HFFc6 (cell line): ENCODE results near the gene RGS4. TPM values are rescaled to one million over a fixed set of nuclear protein-coding genes. Genes with fewer than 3 reads are reported as not detected.

ENCODE experiments used
- DNase-seq: peaks from one replicate; pipeline ENCODE4 v3.0.0-alpha.2; 2018
- H3K27ac Mint-ChIP-seq: 2 replicates; pipeline ENCODE4 v1.8.0; 2020; ENCODE audit warnings: mild to moderate bottlenecking, mixed read lengths
- H3K27me3 Mint-ChIP-seq: 2 replicates; pipeline ENCODE4 v1.8.0; 2021; ENCODE audit warnings: mild to moderate bottlenecking, moderate library complexity, mixed read lengths; ENCODE audit not compliant: insufficient read depth
- H3K36me3 Mint-ChIP-seq: 2 replicates; pipeline ENCODE4 v1.8.0; 2021; ENCODE audit warnings: low read depth, mixed read lengths
- H3K4me1 Mint-ChIP-seq: 2 replicates; pipeline ENCODE4 v1.8.0; 2020; ENCODE audit warnings: low read depth, mixed read lengths
- H3K4me3 Mint-ChIP-seq: 2 replicates; pipeline ENCODE4 v1.8.0; 2020; ENCODE audit warnings: mild to moderate bottlenecking, moderate library complexity, mixed read lengths
- H3K9me3 Mint-ChIP-seq: 2 replicates; pipeline ENCODE4 v1.8.0; 2020; ENCODE audit warnings: mild to moderate bottlenecking, mixed read lengths
- total RNA-seq, 6 experiments: library from RNA; stranded (reverse); fragmentation: NEBNext Ultra II Directional; extraction: Animal tissue kit (Norgen Biotek cat#: 25700); gene quantifications; 2 replicates in 1 of 6; 3 replicates in 5 of 6; pipeline ENCODE4 v1.2.3, GENCODE V29; 2021
- TF ChIP-seq, protein P1 (sequence below): fragments of 200-600 bp; sonication (generic); IDR thresholded peaks from 2 replicates; pipeline ENCODE4 v1.5.0; 2021; ENCODE audit warnings: antibody characterized with exemption, mild to moderate bottlenecking

The RGS4 gene
- total RNA-seq, 6 experiments from 2014 or later, result 32.3 to 48.6 (median 37.3) TPM

DNA sequence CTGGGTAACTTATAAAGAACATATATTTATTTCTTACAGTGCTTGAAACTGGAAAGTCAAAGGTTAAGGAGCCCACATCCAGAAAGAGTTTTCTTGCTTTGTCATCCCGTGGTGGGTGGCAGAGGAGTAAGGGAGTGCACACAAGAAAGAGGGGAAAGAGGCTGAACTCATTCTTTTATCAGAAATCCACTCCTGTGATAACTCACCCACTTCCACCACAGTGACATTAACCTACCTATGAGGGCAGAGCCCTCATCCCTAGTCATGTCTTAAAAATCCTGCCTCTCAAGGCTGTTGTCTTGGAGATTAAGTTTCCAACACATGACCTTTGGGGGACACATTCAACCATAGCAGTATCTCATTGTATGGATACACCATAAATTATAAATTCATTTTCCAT, 32.5 kb upstream of the RGS4 start:
- peak overlapping the region; percentile 79 for H3K27ac Mint-ChIP-seq
- H3K4me1 Mint-ChIP-seq, result peaks cover 67% of the 10 kb centered on the region
- H3K36me3 Mint-ChIP-seq, result no peaks in the 10 kb centered on the region
- H3K9me3 Mint-ChIP-seq, result no peaks in the 10 kb centered on the region
- peak overlapping the region; percentile 31 for H3K4me3 Mint-ChIP-seq
- no peak for DNase-seq
- peaks cover 2% of the 10 kb centered on the region; the same call in 1 of the 2 replicates for H3K27me3 Mint-ChIP-seq
- TF ChIP-seq, protein P1, sequence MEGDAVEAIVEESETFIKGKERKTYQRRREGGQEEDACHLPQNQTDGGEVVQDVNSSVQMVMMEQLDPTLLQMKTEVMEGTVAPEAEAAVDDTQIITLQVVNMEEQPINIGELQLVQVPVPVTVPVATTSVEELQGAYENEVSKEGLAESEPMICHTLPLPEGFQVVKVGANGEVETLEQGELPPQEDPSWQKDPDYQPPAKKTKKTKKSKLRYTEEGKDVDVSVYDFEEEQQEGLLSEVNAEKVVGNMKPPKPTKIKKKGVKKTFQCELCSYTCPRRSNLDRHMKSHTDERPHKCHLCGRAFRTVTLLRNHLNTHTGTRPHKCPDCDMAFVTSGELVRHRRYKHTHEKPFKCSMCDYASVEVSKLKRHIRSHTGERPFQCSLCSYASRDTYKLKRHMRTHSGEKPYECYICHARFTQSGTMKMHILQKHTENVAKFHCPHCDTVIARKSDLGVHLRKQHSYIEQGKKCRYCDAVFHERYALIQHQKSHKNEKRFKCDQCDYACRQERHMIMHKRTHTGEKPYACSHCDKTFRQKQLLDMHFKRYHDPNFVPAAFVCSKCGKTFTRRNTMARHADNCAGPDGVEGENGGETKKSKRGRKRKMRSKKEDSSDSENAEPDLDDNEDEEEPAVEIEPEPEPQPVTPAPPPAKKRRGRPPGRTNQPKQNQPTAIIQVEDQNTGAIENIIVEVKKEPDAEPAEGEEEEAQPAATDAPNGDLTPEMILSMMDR, result no peak

DNA sequence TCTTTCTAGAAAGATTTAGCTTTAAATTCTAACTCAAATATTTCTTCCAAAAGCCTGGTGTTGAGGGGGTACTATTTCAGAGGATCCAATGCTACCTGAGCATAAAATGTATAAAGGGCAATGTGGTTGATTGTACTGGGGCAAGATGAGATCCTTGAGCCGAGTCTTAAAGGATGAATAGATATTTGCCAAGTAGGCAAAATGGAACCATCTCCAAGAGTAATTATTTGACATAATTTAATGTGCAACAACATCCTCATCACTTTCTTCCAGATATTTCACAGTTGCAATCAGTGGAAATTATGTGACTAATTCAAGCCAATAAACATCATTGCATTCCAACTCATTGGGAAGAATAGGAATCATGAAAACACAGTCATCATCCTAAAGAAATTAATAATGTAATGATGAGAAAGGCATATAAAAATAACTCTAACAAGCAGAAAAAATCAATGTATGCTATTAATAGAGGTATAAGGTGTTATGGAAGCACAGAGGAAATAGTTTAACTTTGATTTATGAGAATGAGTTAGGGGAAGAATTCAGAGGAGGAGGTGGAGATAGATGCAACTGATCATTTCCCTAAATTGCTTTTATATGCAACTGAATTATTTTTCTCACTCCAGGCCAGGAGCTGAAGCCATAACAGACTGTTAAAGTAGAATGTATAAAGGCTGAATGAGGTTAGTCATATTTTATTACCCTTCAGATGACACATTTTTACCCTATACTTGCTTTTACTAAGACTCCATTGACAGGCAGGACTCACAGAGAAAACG, 30.0 kb upstream of the RGS4 start:
- Mint-ChIP-seq H3K9me3 (no peaks in the 10 kb centered on the region), H3K27ac (peak overlapping the region; percentile 24; the same call in 1 of the 2 replicates), H3K36me3 (no peaks in the 10 kb centered on the region), H3K4me1 (peaks cover 55% of the 10 kb centered on the region), H3K4me3 (no peak overlapping the region), H3K27me3 (peaks cover 2% of the 10 kb centered on the region; the same call in 1 of the 2 replicates)
- TF ChIP-seq, protein P1, result no peak
- no peak for DNase-seq

DNA sequence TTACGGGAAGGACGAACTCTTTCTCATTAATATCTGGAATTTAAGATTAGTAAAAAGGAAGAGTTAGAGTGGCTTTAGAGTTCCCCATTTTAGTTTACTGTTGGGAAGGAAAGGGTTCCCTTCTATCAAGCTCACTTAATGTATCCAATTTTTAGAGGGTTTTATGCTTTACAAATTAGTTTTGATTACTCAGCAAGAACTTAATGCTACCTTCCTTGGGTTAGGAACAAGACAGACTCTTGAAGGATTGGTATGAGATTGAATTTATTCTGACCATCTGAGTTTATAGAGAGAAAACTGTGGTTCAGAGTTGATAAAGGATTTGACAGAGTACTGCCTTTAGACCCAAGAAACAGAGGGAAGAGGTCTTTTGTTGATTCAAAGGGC, 29.5 kb upstream of the RGS4 start:
- peaks cover 49% of the 10 kb centered on the region for H3K4me1 Mint-ChIP-seq
- H3K27me3 Mint-ChIP-seq, result peaks cover 2% of the 10 kb centered on the region; the same call in 1 of the 2 replicates
- no peaks in the 10 kb centered on the region for H3K36me3 Mint-ChIP-seq
- DNase-seq, result no peak
- H3K27ac Mint-ChIP-seq, result no peak overlapping the region
- TF ChIP-seq, protein P1, result no peak
- no peaks in the 10 kb centered on the region for H3K9me3 Mint-ChIP-seq
- H3K4me3 Mint-ChIP-seq, result no peak overlapping the region

DNA sequence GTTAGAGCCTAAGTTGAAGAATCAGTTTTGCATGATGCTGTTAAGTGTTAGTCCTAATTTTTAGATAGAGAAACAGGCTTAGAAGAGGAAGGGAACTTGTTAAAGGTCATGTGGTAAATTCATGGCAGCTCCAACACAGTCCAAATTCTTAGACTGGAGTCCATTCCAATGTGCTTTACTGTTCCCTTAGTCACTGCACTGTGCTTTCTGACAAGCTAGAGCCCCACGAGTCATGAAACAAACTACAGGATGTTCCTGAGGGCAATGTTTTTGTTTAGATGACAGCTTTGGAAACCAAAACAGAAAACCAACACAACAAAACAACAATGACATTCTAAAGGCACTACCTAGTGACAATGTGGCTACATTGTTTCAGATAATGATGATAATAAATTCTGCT, 23.1 kb upstream of the RGS4 start:
- DNase-seq, result peak; percentile 68
- Mint-ChIP-seq H3K4me3 (no peak overlapping the region), H3K27ac (peak overlapping the region; percentile 54)

DNA sequence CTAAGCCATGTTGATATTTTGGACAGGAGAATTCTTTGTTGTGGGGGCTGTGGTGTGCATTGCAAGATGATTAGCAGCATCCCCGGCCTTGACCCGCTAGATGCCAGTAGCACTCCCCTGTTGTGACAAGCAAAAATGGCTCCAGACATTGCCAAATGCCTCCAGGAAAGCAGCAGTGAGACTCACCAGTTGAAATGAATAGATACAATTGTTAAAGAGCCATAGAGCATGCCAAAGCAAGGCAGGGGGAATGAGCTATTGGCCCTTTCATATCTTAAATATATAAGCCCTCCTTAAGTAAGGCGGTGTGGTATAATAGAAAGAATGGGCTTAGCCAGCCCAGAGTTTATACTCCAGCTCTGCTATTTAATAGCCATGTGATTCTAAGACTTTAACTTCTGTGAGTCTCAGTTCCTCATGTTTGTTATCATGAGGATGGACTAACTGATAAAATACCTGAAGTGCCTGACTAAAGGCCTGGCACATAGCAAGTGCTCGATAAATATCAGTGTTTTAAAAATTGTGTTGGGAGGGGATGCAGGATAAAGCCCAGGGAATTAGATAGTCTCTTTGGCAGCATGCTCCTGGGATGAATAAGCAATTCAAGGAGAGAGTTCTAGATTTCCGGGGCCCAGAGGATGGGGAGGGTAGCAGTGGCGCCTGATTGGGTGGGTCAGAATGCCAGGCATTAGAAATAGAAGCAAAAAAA, 21.1 kb upstream of the RGS4 start:
- H3K4me3 Mint-ChIP-seq, result no peak overlapping the region
- H3K4me1 Mint-ChIP-seq, result peaks cover 31% of the 10 kb centered on the region
- H3K36me3 Mint-ChIP-seq, result no peaks in the 10 kb centered on the region
- H3K27ac Mint-ChIP-seq, result peak overlapping the region; percentile 22; the same call in 1 of the 2 replicates
- H3K9me3 Mint-ChIP-seq, result no peaks in the 10 kb centered on the region
- peaks cover 1% of the 10 kb centered on the region for H3K27me3 Mint-ChIP-seq
- no peak for DNase-seq
- TF ChIP-seq, protein P1, result no peak

More for the DNA sequence above, 23.1 kb upstream of the RGS4 start:
- peaks cover 31% of the 10 kb centered on the region for H3K4me1 Mint-ChIP-seq
- no peaks in the 10 kb centered on the region for H3K36me3 Mint-ChIP-seq
- TF ChIP-seq, protein P1, result no peak
- H3K9me3 Mint-ChIP-seq, result no peaks in the 10 kb centered on the region
- H3K27me3 Mint-ChIP-seq, result no peaks in the 10 kb centered on the region; the same call in 1 of the 2 replicates
